Body of pancreas (tissue), 4 donors: ENCODE data around the gene IFNGR1.

Experiments
- CTCF ChIP-seq, 7 experiments: fragments of 450-650 bp in 4 of 7; fragments of 200-600 bp in 3 of 7; sonication (generic) in 3 of 7; IDR thresholded peaks; one replicate each; pipeline ENCODE4 v1.5.1; 2016 to 2019; ENCODE audit warnings: antibody characterized with exemption in 7 of 7
- POLR2A ChIP-seq, 3 donors: fragments of 450-650 bp; IDR thresholded peaks; one replicate each; pipeline ENCODE4 v1.6.1; 2016; ENCODE audit warnings: antibody characterized with exemption in 3 of 3, mild to moderate bottlenecking in 2 of 3

- TF ChIP-seq POLR2A (IDR thresholded peaks at IDR 0.05), result no peak
- no peak for TF ChIP-seq CTCF (IDR thresholded peaks at IDR 0.05)
These were observed 27.5 kb downstream of the IFNGR1 start for GRCh38 chr6:137191670-137192069.
